GM13977 (cell line): ENCODE data around the gene NEK7.

Source experiments
- DNase-seq: peaks from one replicate; pipeline ENCODE4 v3.0.0; 2012; ENCODE audit warnings: low spot score
- in situ Hi-C: fragments of 300-500 bp; cut with MboI; formaldehyde crosslinking; loops from one replicate; pipeline ENCODE4 v1.12.0; 2022; ENCODE audit warnings: low sequenced_read_pairs, low pct_unique_long_range_greater_than_20kb, mixed read lengths, inconsistent platforms; ENCODE audit not compliant: unreplicated experiment
- TF ChIP-seq, protein P1 (sequence below): IDR thresholded peaks from 2 replicates; pipeline ENCODE4 v1.5.1; 2012; ENCODE audit warnings: mild to moderate bottlenecking, control low read depth; ENCODE audit not compliant: insufficient read depth; ENCODE audit errors: extremely low read depth, missing control alignments

Gene NEK7

DNA sequence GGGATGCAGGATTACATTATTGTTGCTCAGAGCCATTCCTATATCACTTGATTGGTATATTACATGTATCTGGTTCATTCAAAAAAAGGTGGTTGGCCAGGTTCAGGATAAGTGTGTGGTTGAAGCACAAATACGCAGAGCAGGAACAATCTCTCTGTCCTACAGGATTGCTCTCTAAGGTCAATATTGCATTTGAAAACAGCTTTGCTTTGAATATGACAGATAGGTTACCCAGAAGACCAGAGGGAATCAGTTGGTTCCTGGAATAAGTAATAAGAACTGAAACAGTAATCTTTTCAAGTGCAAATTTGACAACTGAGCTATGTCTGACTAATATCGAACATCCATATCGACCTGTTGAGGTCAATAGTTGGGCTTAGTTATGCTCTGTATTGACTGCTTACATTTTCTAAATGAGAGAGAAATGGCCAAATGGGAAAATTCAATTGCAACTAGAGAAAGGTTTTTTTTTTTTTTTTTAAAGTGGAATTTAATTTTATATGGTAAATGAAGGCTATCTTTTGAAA lies 206.9 kb downstream of the NEK7 start:
- TF ChIP-seq, protein P1, sequence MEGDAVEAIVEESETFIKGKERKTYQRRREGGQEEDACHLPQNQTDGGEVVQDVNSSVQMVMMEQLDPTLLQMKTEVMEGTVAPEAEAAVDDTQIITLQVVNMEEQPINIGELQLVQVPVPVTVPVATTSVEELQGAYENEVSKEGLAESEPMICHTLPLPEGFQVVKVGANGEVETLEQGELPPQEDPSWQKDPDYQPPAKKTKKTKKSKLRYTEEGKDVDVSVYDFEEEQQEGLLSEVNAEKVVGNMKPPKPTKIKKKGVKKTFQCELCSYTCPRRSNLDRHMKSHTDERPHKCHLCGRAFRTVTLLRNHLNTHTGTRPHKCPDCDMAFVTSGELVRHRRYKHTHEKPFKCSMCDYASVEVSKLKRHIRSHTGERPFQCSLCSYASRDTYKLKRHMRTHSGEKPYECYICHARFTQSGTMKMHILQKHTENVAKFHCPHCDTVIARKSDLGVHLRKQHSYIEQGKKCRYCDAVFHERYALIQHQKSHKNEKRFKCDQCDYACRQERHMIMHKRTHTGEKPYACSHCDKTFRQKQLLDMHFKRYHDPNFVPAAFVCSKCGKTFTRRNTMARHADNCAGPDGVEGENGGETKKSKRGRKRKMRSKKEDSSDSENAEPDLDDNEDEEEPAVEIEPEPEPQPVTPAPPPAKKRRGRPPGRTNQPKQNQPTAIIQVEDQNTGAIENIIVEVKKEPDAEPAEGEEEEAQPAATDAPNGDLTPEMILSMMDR: no peak
- in situ Hi-C loops: no loop called here

DNA sequence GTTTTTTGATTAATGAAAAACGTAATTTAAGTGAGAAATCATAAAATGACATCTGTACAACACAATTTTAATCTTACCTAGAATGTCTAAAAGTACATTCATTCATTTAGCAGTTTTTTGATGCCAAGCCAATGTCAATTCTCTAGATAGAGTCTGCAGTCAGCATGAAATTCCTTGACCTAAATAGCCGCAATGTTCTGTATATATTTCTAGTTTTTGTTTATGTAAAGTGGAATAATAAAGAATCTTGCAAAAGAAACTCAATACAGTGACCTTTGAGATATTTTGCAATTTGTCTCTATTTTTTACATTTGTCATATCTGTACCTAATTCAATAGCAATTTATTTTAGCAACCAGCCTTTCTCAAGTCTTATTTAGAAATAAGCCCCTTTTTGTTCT lies 207.7 kb downstream of the NEK7 start:
- no peak for DNase-seq
- in situ Hi-C loops: no loop called here
- TF ChIP-seq, protein P1: no peak

More for the DNA sequence above, 206.9 kb downstream of the NEK7 start:
- DNase-seq: no peak

DNA sequence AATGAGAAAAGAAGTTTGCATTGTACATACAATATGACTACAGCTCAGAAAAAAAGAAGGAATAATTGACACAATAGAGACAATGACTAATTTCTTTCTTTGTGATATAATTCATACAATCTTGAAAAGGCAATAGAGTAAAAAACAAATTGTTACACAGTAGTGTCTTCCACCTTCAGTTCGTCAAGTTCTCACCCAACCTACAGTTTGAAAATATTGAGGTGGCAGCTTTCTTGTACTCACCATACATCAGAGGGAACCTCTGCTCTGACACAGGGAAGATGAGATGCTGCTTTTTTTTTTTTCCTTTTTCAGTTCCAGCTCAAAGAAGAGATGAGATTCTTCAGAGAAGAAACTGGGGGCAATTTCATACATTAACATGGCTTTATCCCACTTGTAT lies 210.5 kb downstream of the NEK7 start:
- TF ChIP-seq, protein P1: no peak
- no peak for DNase-seq
- in situ Hi-C loops: no loop called here

GRCh38 chr1:198370996-198371395 lies 214.2 kb downstream of the NEK7 start:
- in situ Hi-C loops: no loop called here
- TF ChIP-seq, protein P1: no peak
- no peak for DNase-seq
